ENCODE measurements around the gene COL9A1. TPM values are rescaled to one million over a fixed set of nuclear protein-coding genes. Genes with fewer than 3 reads are reported as not detected.

COL9A1 gene
- polyA plus RNA-seq, 3 donors, result 27.0 to 39.3 (median 32.3) TPM

DNA sequence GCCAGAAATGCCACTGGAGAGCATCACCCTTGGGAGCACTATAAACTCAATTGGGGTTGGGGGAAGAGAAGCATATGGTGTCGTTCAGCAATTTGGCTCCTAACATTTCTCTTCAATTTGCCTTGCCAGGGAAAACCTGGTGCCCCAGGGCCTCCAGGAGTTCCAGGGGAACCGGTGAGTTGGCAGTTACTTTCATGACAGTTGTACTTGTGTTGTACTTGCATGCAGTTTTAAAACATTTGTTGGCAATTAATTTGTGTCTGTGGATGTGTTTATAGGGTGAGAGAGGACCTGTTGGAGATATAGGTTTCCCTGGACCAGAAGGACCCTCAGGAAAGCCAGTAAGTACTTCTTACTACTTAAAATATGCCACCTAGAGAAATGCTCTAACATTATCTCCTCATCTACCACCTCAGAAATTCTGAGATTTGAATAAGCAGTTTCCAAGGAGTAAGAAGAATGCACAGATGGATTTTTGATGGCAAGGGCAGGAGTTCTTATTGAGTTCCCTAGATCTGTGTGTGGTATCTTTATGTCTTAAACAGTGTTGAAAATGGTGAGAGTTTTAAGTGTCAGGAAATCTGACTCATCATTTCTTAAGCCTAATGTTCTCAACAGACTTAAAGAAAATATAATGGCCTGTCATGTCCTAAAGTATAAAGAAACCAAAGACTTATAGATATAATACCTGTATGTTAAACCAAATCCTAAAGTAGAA, 122.5 kb downstream of the COL9A1 start:
- DNase-seq (ENCODE audit: low read depth in 3 of 3, low spot score in 2 of 3), result no peak

DNA sequence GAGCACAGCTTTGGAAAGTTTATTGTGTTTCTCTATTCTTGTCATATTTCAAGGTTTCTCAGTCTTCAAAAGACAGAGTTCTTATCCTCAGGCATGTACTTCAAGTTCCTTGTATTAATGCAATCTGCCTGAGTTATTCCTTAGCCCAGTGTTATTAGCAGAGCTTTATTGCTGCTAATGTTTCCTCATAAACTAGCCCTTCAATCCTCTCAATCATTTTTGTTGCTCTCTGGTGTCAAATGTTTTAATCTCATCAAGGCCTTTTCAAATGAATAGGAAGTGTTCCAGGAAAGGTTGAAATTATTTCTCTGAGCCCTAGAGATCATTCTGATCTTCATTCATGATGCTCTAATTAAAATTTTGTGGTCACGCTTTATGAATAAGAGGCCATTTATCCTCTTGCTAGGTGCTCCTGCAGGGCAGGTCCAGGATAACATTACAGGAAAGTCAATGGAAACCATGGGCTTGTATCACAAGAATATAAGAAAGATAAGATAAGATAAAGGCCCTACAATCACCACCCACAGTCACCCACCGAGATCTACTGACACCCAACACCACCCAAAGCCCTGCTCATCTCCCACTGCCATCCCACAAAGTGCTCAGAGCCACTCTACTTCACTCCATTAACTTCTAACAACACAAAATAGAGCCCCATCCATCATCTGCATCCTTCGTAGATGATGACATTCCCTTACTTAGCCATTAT, 125.9 kb downstream of the COL9A1 start:
- DNase-seq (ENCODE audit: low read depth in 3 of 3, low spot score in 2 of 3), result no peak

DNA sequence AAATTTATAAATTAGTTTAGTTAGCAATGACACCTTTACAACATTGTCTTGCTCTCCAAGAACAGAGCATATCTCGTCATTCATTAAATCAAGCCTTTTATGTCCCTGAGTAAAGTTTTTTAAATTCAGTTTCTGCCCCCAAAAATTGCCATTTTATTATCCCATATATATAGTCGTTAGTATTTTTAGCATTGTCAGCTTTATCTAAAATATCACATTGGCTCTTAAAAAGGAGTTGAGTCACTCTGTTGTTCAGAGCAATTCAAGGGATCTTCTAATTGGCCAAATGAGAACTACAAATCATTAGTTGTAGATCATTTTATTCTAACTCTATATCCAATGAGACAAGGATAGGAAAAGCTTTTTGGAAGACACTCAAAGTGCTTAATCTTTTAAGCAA, 127.1 kb downstream of the COL9A1 start:
- DNase-seq (ENCODE audit: low read depth in 3 of 3, low spot score in 2 of 3), result no peak

DNA sequence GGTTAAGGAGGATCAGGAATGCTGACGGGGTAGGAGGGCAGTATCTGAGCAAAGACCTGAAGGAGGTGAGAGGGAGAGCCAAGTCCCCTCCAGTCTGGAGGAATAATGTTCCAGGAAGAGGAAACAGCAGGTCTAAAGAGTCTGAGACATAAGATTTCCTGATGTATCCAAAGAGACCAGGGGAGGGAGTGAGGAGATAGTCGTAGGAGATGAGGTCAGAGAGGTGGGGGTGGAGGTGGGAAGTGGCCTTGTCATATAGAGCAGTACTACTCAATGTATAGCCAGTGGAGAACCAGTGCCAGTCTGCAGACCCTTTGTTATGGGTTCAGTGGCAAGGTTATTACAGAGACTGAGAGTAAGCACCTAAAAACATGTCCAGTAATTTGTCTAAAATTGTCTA, 130.6 kb downstream of the COL9A1 start:
- no peak for DNase-seq (ENCODE audit: low read depth in 3 of 3, low spot score in 2 of 3)

DNA sequence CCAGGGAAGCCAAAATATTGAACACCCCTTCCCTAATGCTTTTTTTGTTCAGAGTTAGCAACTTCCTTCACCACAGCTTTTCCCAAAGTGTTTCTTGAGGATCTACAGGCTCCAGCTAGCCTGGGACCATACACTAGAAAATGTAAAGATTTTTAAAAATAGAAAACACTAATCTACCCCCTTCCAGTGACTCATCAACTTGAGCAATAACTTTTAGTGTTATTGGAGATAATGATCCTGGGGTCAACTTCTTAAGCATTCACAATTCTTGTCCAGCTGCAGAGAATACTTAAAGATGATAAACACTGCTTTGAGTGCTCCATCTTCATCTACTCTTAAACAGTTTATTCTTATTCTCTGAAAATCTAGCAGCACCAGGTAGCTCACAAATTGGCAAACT, 131.6 kb downstream of the COL9A1 start:
- no peak for DNase-seq (ENCODE audit: low read depth in 3 of 3, low spot score in 2 of 3)

DNA sequence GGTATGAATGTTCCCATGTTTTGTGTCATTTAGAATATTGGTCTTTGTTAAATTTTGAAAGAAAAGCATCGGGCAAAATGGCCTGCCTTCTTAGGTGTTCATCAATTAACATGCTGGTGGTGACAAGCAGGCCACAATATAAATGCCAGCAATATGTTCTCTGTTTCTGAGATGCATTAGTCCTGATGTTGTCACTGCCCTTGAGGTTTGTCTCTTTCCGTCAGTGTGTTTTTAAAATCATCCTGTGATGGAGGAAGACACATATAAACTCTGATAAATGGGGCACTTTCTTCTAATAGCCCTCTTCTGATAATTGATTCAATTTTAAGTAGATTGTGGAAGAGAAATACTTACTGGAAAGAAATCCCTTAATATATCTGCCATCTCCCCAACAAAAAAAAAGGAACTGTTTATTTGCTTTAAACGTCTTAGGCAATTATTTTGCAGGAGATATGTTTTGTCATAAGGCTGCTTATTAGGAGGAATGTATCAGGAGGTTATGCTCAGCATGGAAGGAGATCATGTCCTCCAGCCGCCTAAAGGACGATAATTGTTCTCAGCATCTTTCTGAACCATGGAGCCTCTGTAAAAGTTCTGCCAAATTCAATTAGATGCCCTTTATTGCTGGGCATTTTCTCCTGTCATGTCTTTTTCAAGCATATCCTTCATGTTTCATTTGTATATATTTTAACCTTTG, 134.1 kb downstream of the COL9A1 start:
- no peak for DNase-seq (ENCODE audit: low read depth in 3 of 3, low spot score in 2 of 3)

Other genes starting within 250 kb of the COL9A1 start
- 10 to 100 TPM; 24.8 to 27.4 (median 26.6) TPM for gene FAM135A, start 110.4 kb upstream of the COL9A1 start, polyA plus RNA-seq (ENCODE audit: insufficient read length in 3 of 3)